OCI-LY3 (cell line): Measurements from ENCODE around the gene MANEAL.

Experiments used
- EZH2phosphoT487 ChIP-seq: fragments of 200-600 bp; shearing (Covaris generic); IDR thresholded peaks from 2 replicates; pipeline ENCODE4 v1.6.1; 2018; ENCODE audit warnings: antibody characterized with exemption, mixed run types, low read depth
- TF ChIP-seq, protein P1 (sequence below): fragments of 200-600, 300-600 bp; sonication (generic); IDR thresholded peaks from 2 replicates; pipeline ENCODE4 v1.5.1; 2014; ENCODE audit warnings: antibody characterized with exemption, low read length, low read depth

DNA sequence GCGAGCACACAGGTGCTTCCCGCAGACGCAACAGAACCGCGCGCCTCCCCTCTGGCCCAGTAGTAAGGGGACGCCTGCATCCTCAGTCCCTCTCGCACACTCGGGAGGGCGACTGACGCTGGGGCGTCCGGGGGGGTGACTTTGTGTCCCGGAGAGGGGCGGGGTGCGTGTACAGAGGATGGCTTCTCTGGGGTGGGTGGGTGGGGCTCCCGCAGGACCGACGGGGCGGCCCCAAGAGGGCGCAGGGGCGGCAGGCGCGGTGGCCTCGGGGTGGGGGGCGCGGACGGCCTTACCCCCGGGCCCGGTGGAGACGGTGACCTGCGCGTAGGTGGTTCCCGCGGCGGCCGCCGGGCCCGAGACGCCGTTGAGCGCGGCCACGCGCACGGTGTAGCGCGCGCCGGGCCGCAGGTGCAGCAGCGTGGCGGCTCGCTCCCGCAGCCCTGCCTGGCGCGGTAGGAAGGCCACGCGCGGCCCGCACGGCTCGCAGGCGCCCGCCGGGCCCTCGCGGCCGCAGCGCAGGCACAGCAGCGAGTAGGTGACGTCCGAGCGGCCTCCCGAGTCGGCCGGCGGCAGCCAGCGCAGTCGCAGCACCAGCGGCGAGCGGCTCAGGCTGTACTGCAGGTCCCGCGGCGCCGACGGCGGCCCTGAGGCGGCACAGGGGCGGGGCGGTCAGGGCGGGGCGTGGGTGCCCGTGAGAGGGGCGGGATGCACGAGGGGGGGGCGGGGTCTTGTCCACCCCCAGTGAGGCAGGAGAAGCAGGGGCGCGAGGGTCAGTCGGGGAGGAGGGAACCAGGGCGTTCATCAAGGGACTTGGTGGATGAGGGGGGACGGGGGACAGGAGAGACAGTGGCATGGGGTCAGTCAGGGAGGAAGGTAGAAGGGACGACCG, 40.8 kb upstream of the MANEAL start:
- TF ChIP-seq, protein P1, sequence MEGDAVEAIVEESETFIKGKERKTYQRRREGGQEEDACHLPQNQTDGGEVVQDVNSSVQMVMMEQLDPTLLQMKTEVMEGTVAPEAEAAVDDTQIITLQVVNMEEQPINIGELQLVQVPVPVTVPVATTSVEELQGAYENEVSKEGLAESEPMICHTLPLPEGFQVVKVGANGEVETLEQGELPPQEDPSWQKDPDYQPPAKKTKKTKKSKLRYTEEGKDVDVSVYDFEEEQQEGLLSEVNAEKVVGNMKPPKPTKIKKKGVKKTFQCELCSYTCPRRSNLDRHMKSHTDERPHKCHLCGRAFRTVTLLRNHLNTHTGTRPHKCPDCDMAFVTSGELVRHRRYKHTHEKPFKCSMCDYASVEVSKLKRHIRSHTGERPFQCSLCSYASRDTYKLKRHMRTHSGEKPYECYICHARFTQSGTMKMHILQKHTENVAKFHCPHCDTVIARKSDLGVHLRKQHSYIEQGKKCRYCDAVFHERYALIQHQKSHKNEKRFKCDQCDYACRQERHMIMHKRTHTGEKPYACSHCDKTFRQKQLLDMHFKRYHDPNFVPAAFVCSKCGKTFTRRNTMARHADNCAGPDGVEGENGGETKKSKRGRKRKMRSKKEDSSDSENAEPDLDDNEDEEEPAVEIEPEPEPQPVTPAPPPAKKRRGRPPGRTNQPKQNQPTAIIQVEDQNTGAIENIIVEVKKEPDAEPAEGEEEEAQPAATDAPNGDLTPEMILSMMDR, result no peak
- TF ChIP-seq EZH2phosphoT487, result no peak
